ENCODE data around the gene MEF2B.

Gene MEF2B

GRCh38 chr19:19186742-19187141 is 16.7 kb upstream of the MEF2B start:
- no peak for TF ChIP-seq POLR2AphosphoS5 (IDR thresholded peaks at IDR 0.05; ENCODE audit: low read depth, low read length)
- TF ChIP-seq TAF1 (IDR thresholded peaks at IDR 0.05; ENCODE audit: borderline replicate concordance, insufficient read depth, low read length), result no peak
- no peak for TF ChIP-seq FOXP2 (optimal IDR thresholded peaks at IDR 0.05; ENCODE audit: borderline replicate concordance, extremely low read depth, extremely low read length, insufficient read depth)
- TF ChIP-seq REST (IDR thresholded peaks at IDR 0.05; ENCODE audit: insufficient read depth in 1 of 2, low read depth in 2 of 2, low read length in 2 of 2), result no peak
- no peak for TF ChIP-seq SIN3A (IDR thresholded peaks at IDR 0.05; ENCODE audit: borderline replicate concordance, insufficient read depth, low read length)

- TF ChIP-seq REST (IDR thresholded peaks at IDR 0.05; ENCODE audit: insufficient read depth in 1 of 2, low read depth in 2 of 2, low read length in 2 of 2) (no peak), POLR2AphosphoS5 (IDR thresholded peaks at IDR 0.05; ENCODE audit: low read depth, low read length) (no peak), TAF1 (IDR thresholded peaks at IDR 0.05; ENCODE audit: borderline replicate concordance, insufficient read depth, low read length) (no peak), FOXP2 (optimal IDR thresholded peaks at IDR 0.05; ENCODE audit: borderline replicate concordance, extremely low read depth, extremely low read length, insufficient read depth) (no peak), SIN3A (IDR thresholded peaks at IDR 0.05; ENCODE audit: borderline replicate concordance, insufficient read depth, low read length) (no peak)
Observed at GRCh38 chr19:19185853-19186740, 16.0 kb upstream of the MEF2B start.

- TF ChIP-seq TAF1 (IDR thresholded peaks at IDR 0.05; ENCODE audit: borderline replicate concordance, insufficient read depth, low read length) (no peak), SIN3A (IDR thresholded peaks at IDR 0.05; ENCODE audit: borderline replicate concordance, insufficient read depth, low read length) (no peak)
Observed at GRCh38 chr19:19181488-19181998, 11.5 kb upstream of the MEF2B start.

GRCh38 chr19:19179548-19180441 is 9.7 kb upstream of the MEF2B start:
- TF ChIP-seq TAF1 (IDR thresholded peaks at IDR 0.05; ENCODE audit: borderline replicate concordance, insufficient read depth, low read length), result no peak
- TF ChIP-seq POLR2AphosphoS5 (IDR thresholded peaks at IDR 0.05; ENCODE audit: low read depth, low read length), result no peak
- no peak for TF ChIP-seq FOXP2 (optimal IDR thresholded peaks at IDR 0.05; ENCODE audit: borderline replicate concordance, extremely low read depth, extremely low read length, insufficient read depth)
- no peak for TF ChIP-seq REST (IDR thresholded peaks at IDR 0.05; ENCODE audit: insufficient read depth in 1 of 2, low read depth in 2 of 2, low read length in 2 of 2)
- TF ChIP-seq SIN3A (IDR thresholded peaks at IDR 0.05; ENCODE audit: borderline replicate concordance, insufficient read depth, low read length), result no peak

- TF ChIP-seq REST (IDR thresholded peaks at IDR 0.05; ENCODE audit: insufficient read depth in 1 of 2, low read depth in 2 of 2, low read length in 2 of 2), result no peak
- TF ChIP-seq FOXP2 (optimal IDR thresholded peaks at IDR 0.05; ENCODE audit: borderline replicate concordance, extremely low read depth, extremely low read length, insufficient read depth), result no peak
- no peak for TF ChIP-seq TAF1 (IDR thresholded peaks at IDR 0.05; ENCODE audit: borderline replicate concordance, insufficient read depth, low read length)
- TF ChIP-seq POLR2AphosphoS5 (IDR thresholded peaks at IDR 0.05; ENCODE audit: low read depth, low read length), result no peak
- TF ChIP-seq SIN3A (IDR thresholded peaks at IDR 0.05; ENCODE audit: borderline replicate concordance, insufficient read depth, low read length), result no peak
Observed at GRCh38 chr19:19176950-19177349, 6.9 kb upstream of the MEF2B start.

Data from PFSK-1 (cell line).